HCT116 (cell line): ENCODE measurements around the gene ACAP3. TPM values are rescaled to one million over a fixed set of nuclear protein-coding genes. Genes with fewer than 3 reads are reported as not detected.

Experiments
- ATAC-seq: fragments of 200-7000 bp; cut with Tn5 transposase; 2 replicates; pipeline ENCODE4 v1.9.1; 2020; ENCODE audit warnings: mild to moderate bottlenecking, moderate library complexity
- BruUV-seq: library from RNA; stranded (reverse); fragments of 400-500 nt; replicated peaks from 2 replicates; lab custom pipeline; 2021; lab: Mats Ljungman, UMichigan
- CTCF ChIA-PET: fragments of 300-600 bp; sonication (Branson Sonifier 250); formaldehyde crosslinking; loops from one replicate; lab custom pipeline; 2021; ENCODE audit warnings: antibody characterized with exemption; lab: Charles Lee
- POLR2A ChIA-PET: fragments of 300-600, 350-600 bp; sonication (Branson Sonifier 250); formaldehyde crosslinking; loops from one replicate; lab custom pipeline; 2021; ENCODE audit warnings: antibody characterized with exemption; lab: Charles Lee
- RAD21 ChIA-PET, 2 experiments: fragments of 300-600 bp; sonication (Branson Sonifier 250); formaldehyde crosslinking; loops; one replicate each; lab custom pipeline; 2023; ENCODE audit warnings: low total read pairs in 2 of 2; ENCODE audit not compliant: uncharacterized antibody in 2 of 2, unreplicated experiment in 2 of 2, low non-redundant PET in 1 of 2; lab: Charles Lee
- DNase-seq: peaks from one replicate; pipeline ENCODE4 v3.0.0-alpha.2; 2010; ENCODE audit warnings: low read depth, low spot score
- H2AFZ ChIP-seq: fragments of 200-600 bp; shearing (Covaris generic), sonication (generic); 2 replicates; pipeline ENCODE4 v1.6.1; 2017; ENCODE audit warnings: low read depth, mixed run types, mixed read lengths, antibody characterized with exemption, low read length; ENCODE audit not compliant: poor library complexity, severe bottlenecking
- H3K27ac ChIP-seq: 2 replicates; pipeline ENCODE4 v1.5.1; 2012; ENCODE audit warnings: low read depth, low read length
- H3K27me3 ChIP-seq: fragments of 200-600 bp; sonication (generic); 2 replicates; pipeline ENCODE4 v1.6.1; 2016; ENCODE audit warnings: mixed run types, low read length, mixed read lengths; ENCODE audit not compliant: insufficient read depth
- H3K36me3 ChIP-seq, 2 experiments: fragments of 200-500 bp in 1 of 2; fragments of 200-600 bp in 1 of 2; sonication (Bioruptor generic) in 1 of 2; sonication (generic) in 1 of 2; 2 replicates each; pipeline versions ENCODE4 v1.5.1 to v1.6.1; 2014 to 2016; ENCODE audit warnings: low read length in 2 of 2, inconsistent platforms in 1 of 2, mixed read lengths in 1 of 2, mixed run types in 1 of 2; ENCODE audit not compliant: insufficient read depth in 2 of 2, control insufficient read depth in 1 of 2
- H3K4me1 ChIP-seq, 2 experiments: fragments of 200-600 bp in 1 of 2; sonication (generic) in 1 of 2; 2 replicates each; pipeline versions ENCODE4 v1.5.1 to v1.6.1; 2012 to 2017; ENCODE audit warnings: low read length in 2 of 2, inconsistent platforms in 1 of 2, mild to moderate bottlenecking in 1 of 2, mixed read lengths in 1 of 2, mixed run types in 1 of 2, moderate library complexity in 1 of 2; ENCODE audit not compliant: insufficient read depth in 2 of 2, control insufficient read depth in 1 of 2
- H3K4me2 ChIP-seq: fragments of 200-600 bp; sonication (generic); 2 replicates; pipeline ENCODE4 v1.6.1; 2017; ENCODE audit warnings: mixed run types, low read length, mixed read lengths
- H3K4me3 ChIP-seq, 2 experiments: fragments of 200-600 bp in 1 of 2; sonication (generic) in 1 of 2; replicated peaks in 1 of 2; 2 replicates each; pipeline ENCODE4 v1.5.1; 2011 to 2016; ENCODE audit warnings: low read length in 2 of 2, control low read depth in 1 of 2, low read depth in 1 of 2, mild to moderate bottlenecking in 1 of 2, mixed read lengths in 1 of 2, mixed run types in 1 of 2
- H3K79me2 ChIP-seq: fragments of 200-600 bp; sonication (generic); 2 replicates; pipeline ENCODE4 v1.6.1; 2017; ENCODE audit warnings: mild to moderate bottlenecking, mixed run types, low read length, moderate library complexity, mixed read lengths; ENCODE audit not compliant: insufficient read depth
- H3K9ac ChIP-seq: fragments of 200-600 bp; sonication (generic); 2 replicates; pipeline ENCODE4 v1.6.1; 2016; ENCODE audit warnings: low read length, mixed read lengths
- H3K9me2 ChIP-seq: fragments of 200-600 bp; sonication (generic), shearing (Covaris generic); 2 replicates; pipeline ENCODE4 v1.6.1; 2017; ENCODE audit warnings: mixed run types, mild to moderate bottlenecking, moderate library complexity; ENCODE audit not compliant: insufficient read depth
- H3K9me3 ChIP-seq, 2 experiments: fragments of 200-500 bp in 1 of 2; fragments of 200-600 bp in 1 of 2; sonication (Bioruptor generic) in 1 of 2; sonication (generic) in 1 of 2; 2 replicates each; pipeline ENCODE4 v1.6.1; 2014 to 2017; ENCODE audit warnings: low read length in 2 of 2, mixed read lengths in 2 of 2, inconsistent platforms in 1 of 2, low read depth in 1 of 2, mild to moderate bottlenecking in 1 of 2, mixed run types in 1 of 2, moderate library complexity in 1 of 2; ENCODE audit not compliant: control insufficient read depth in 1 of 2, insufficient read depth in 1 of 2
- H4K20me1 ChIP-seq: fragments of 200-600 bp; sonication (generic), shearing (Covaris generic); 2 replicates; pipeline ENCODE4 v1.6.1; 2017; ENCODE audit warnings: mixed run types, mild to moderate bottlenecking, moderate library complexity; ENCODE audit not compliant: insufficient read depth
- CEBPB ChIP-seq: IDR thresholded peaks from 2 replicates; pipeline ENCODE4 v1.6.1; 2012; ENCODE audit warnings: low read depth
- CTCF ChIP-seq, 3 experiments: fragments of 200-600 bp in 1 of 3; sonication (generic) in 1 of 3; IDR thresholded peaks in 2 of 3; conservative IDR thresholded peaks in 1 of 3; 2 replicates each; pipeline ENCODE4 v1.5.1; 2012 to 2017; ENCODE audit warnings: low read depth in 2 of 3, low read length in 2 of 3, antibody characterized with exemption in 1 of 3, borderline replicate concordance in 1 of 3, control low read depth in 1 of 3, mild to moderate bottlenecking in 1 of 3, mixed read lengths in 1 of 3, mixed run types in 1 of 3, moderate library complexity in 1 of 3; ENCODE audit not compliant: insufficient read depth in 1 of 3
- ELF1 ChIP-seq: IDR thresholded peaks from 2 replicates; pipeline ENCODE4 v1.6.1; 2012; ENCODE audit warnings: low read depth, borderline replicate concordance
- EZH2 ChIP-seq: fragments of 200-600 bp; sonication (generic); IDR thresholded peaks from 2 replicates; pipeline ENCODE4 v1.6.1; 2017; ENCODE audit warnings: antibody characterized with exemption, mixed run types
- EZH2phosphoT487 ChIP-seq: fragments of 200-600 bp; IDR thresholded peaks from 2 replicates; pipeline ENCODE4 v1.6.1; 2018; ENCODE audit warnings: antibody characterized with exemption, borderline replicate concordance
- FOSL1 ChIP-seq: IDR thresholded peaks from 2 replicates; pipeline ENCODE4 v1.6.1; 2012; ENCODE audit warnings: low read depth
- JUND ChIP-seq: IDR thresholded peaks from 2 replicates; pipeline ENCODE4 v1.6.1; 2012
- POLR2AphosphoS5 ChIP-seq: IDR thresholded peaks from 2 replicates; pipeline ENCODE4 v1.6.1; 2011; ENCODE audit warnings: mild to moderate bottlenecking, low read depth, low read length, moderate library complexity
- RAD21 ChIP-seq: IDR thresholded peaks from 2 replicates; pipeline ENCODE4 v1.6.1; 2012; ENCODE audit warnings: low read depth, mild to moderate bottlenecking
- TCF7L2 ChIP-seq: IDR thresholded peaks from 2 replicates; pipeline ENCODE4 v1.7.0; 2011; ENCODE audit warnings: borderline replicate concordance, inconsistent platforms; ENCODE audit not compliant: insufficient read depth, insufficient read length; ENCODE audit errors: extremely low read depth
- YY1 ChIP-seq: IDR thresholded peaks from 2 replicates; pipeline ENCODE4 v1.6.1; 2011; ENCODE audit warnings: low read length, low read depth, moderate library complexity, mild to moderate bottlenecking; ENCODE audit not compliant: insufficient replicate concordance; ENCODE audit errors: extremely low read depth
- ZBTB33 ChIP-seq: IDR thresholded peaks from 2 replicates; pipeline ENCODE4 v1.6.1; 2011; ENCODE audit warnings: mild to moderate bottlenecking, low read length, moderate library complexity; ENCODE audit not compliant: insufficient replicate concordance; ENCODE audit errors: extremely low read depth
- ZFX ChIP-seq: fragments of 450-650 bp; IDR thresholded peaks from 2 replicates; pipeline ENCODE4 v1.6.1; 2017
- ZNF274 ChIP-seq: fragments of 200-500 bp; sonication (Bioruptor generic); IDR thresholded peaks from 2 replicates; pipeline ENCODE4 v1.6.1; 2014; ENCODE audit warnings: mild to moderate bottlenecking, low read depth, low read length, inconsistent platforms
- intact Hi-C: fragments of 100-400 bp; cut with micrococcal nuclease; formaldehyde crosslinking; loops from 2 replicates; pipeline ENCODE4 v1.10.0; 2022
- total RNA-seq: library from RNA; stranded (reverse); gene quantifications from one replicate; pipeline ENCODE4 v1.2.1, GENCODE V29; 2021; ENCODE audit not compliant: unreplicated experiment
- TF ChIP-seq, protein P1 (sequence below): IDR thresholded peaks from 2 replicates; pipeline ENCODE4 v1.6.1; 2012; ENCODE audit warnings: low read depth
- TF ChIP-seq, protein P2 (sequence below): IDR thresholded peaks from 2 replicates; pipeline ENCODE4 v1.6.1; 2012

Gene ACAP3
- total RNA-seq, 1 experiment from 2014 or later = 38.8 TPM

GRCh38 chr1:1250786-1251284 is 56.9 kb downstream of the ACAP3 start:
- TF ChIP-seq EZH2phosphoT487 = no peak
- no peak for TF ChIP-seq YY1
- TF ChIP-seq ZFX = no peak
- TF ChIP-seq RAD21 = no peak
- no peak for TF ChIP-seq EZH2
- TF ChIP-seq TCF7L2 = no peak
- TF ChIP-seq FOSL1 = no peak
- no peak for TF ChIP-seq ZBTB33
- no peak for TF ChIP-seq CTCF (IDR thresholded peaks at IDR 0.05 in 2 of 3, conservative IDR thresholded peaks at IDR 0.05 in 1 of 3; ENCODE audit: borderline replicate concordance in 1 of 3, insufficient read depth in 1 of 3, low read depth in 2 of 3, low read length in 2 of 3)
- TF ChIP-seq, protein P1, sequence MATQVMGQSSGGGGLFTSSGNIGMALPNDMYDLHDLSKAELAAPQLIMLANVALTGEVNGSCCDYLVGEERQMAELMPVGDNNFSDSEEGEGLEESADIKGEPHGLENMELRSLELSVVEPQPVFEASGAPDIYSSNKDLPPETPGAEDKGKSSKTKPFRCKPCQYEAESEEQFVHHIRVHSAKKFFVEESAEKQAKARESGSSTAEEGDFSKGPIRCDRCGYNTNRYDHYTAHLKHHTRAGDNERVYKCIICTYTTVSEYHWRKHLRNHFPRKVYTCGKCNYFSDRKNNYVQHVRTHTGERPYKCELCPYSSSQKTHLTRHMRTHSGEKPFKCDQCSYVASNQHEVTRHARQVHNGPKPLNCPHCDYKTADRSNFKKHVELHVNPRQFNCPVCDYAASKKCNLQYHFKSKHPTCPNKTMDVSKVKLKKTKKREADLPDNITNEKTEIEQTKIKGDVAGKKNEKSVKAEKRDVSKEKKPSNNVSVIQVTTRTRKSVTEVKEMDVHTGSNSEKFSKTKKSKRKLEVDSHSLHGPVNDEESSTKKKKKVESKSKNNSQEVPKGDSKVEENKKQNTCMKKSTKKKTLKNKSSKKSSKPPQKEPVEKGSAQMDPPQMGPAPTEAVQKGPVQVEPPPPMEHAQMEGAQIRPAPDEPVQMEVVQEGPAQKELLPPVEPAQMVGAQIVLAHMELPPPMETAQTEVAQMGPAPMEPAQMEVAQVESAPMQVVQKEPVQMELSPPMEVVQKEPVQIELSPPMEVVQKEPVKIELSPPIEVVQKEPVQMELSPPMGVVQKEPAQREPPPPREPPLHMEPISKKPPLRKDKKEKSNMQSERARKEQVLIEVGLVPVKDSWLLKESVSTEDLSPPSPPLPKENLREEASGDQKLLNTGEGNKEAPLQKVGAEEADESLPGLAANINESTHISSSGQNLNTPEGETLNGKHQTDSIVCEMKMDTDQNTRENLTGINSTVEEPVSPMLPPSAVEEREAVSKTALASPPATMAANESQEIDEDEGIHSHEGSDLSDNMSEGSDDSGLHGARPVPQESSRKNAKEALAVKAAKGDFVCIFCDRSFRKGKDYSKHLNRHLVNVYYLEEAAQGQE = no peak
- TF ChIP-seq, protein P2, sequence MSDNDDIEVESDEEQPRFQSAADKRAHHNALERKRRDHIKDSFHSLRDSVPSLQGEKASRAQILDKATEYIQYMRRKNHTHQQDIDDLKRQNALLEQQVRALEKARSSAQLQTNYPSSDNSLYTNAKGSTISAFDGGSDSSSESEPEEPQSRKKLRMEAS = no peak
- no peak for TF ChIP-seq CEBPB
- TF ChIP-seq ELF1 = no peak
- no peak for TF ChIP-seq POLR2AphosphoS5
- no peak for TF ChIP-seq JUND
- TF ChIP-seq ZNF274 = no peak
- TF ChIP-seq, all 23 proteins: peak for 0
- Histone ChIP-seq H3K9me2 (no peaks in the 10 kb centered on the region), H3K36me3 (peaks cover 3 to 17% of the 10 kb centered on the region in 2 experiments; a peak in 3 of 4 replicates), H3K9ac (no peak overlapping the region), H3K4me1 (peaks cover 4 to 8% of the 10 kb centered on the region in 2 experiments; a peak in 3 of 4 replicates), H3K9me3 (no peaks in the 10 kb centered on the region), H3K79me2 (no peaks in the 10 kb centered on the region), H3K27ac (peak overlapping the region; percentile 58), H3K4me3 (no peak overlapping the region), H3K27me3 (no peaks in the 10 kb centered on the region), H2AFZ (no peak overlapping the region), H4K20me1 (no peaks in the 10 kb centered on the region), H3K4me2 (no peak overlapping the region)
- DNase-seq (no peak), ATAC-seq (no peak; the same call in 1 of the 2 replicates)
- ChIA-PET POLR2A (no interaction called here), CTCF (interaction anchor here (2.4 kb wide), 1 partner anchor 129 kb away, joined by 16 read pairs; no protein-coding TSS in a partner anchor), RAD21 (interaction anchor here (0.8 to 1.6 kb wide), 2 partner anchors 129 kb away, joined by 3 to 6 read pairs; no protein-coding TSS in a partner anchor)
- no TSS peak for BruUV-seq
- intact Hi-C loops = loop anchor here (2.0 kb wide), 1 partner anchor 128 kb away; no protein-coding TSS in a partner anchor
